GM12878 (cell line): ENCODE measurements around the gene MAPKAPK3. TPM values are rescaled to one million over a fixed set of nuclear protein-coding genes. Genes with fewer than 3 reads are reported as not detected.

Experiments
- BMI1 ChIP-seq: fragments of 450-650 bp; IDR thresholded peaks from 2 replicates; pipeline ENCODE4 v1.6.1; 2016; ENCODE audit warnings: mild to moderate bottlenecking, moderate library complexity, borderline replicate concordance
- CHD1 ChIP-seq: IDR thresholded peaks from 2 replicates; pipeline ENCODE4 v1.6.1; 2012; ENCODE audit warnings: low read depth, low read length, improper control_type of control experiment
- HDGF ChIP-seq: fragments of 450-650 bp; IDR thresholded peaks from 2 replicates; pipeline ENCODE4 v1.6.1; 2016; ENCODE audit warnings: antibody characterized with exemption
- IKZF1 ChIP-seq: fragments of 450-650 bp; conservative IDR thresholded peaks from 2 replicates; pipeline ENCODE4 v1.6.1; 2017; ENCODE audit warnings: antibody characterized with exemption, mild to moderate bottlenecking
- RAD51 ChIP-seq: fragments of 450-650 bp; IDR thresholded peaks from 2 replicates; pipeline ENCODE4 v1.6.1; 2016; ENCODE audit warnings: moderate library complexity, mild to moderate bottlenecking, inconsistent platforms
- RFX5 ChIP-seq: IDR thresholded peaks from 2 replicates; pipeline ENCODE4 v1.6.1; 2011; ENCODE audit warnings: low read depth, low read length, improper control_type of control experiment
- SUPT20H ChIP-seq: IDR thresholded peaks from 2 replicates; pipeline ENCODE4 v1.6.1; 2011; ENCODE audit warnings: low read depth, mild to moderate bottlenecking, low read length, moderate library complexity, borderline replicate concordance; ENCODE audit not compliant: control insufficient read depth
- TCF3 ChIP-seq: IDR thresholded peaks from 2 replicates; pipeline ENCODE4 v1.6.1; 2012; ENCODE audit warnings: low read depth, mild to moderate bottlenecking, low read length, borderline replicate concordance; ENCODE audit not compliant: insufficient read depth
- polyA plus RNA-seq, 11 experiments: library from polyadenylated mRNA; depleted of rRNA in 4 of 11; unstranded in 6 of 11; stranded (reverse) in 5 of 11; fragments of >200 nt; fragmentation: Nextera tagmentation in 4 of 11; fragmentation: Illumina TruSeq in 1 of 11; extraction: Ambion mirVana in 4 of 11; extraction: Trizol in 1 of 11; gene quantifications; 1 replicate in 1 of 11; 2 replicates in 10 of 11; pipeline versions ENCODE4 v1.2.1 to v1.2.3, GENCODE V29; 2011 to 2016; ENCODE audit warnings: inconsistent platforms in 2 of 11, missing spikeins in 2 of 11, low read depth in 1 of 11
- total RNA-seq, 4 experiments: library from RNA; depleted of rRNA in 3 of 4; stranded (reverse); fragments of >200 nt in 3 of 4; fragmentation: Illumina TruSeq in 1 of 4; extraction: Trizol in 1 of 4; gene quantifications; 2 replicates each; pipeline versions ENCODE4 v1.2.1 to v1.2.3, GENCODE V29; 2013 to 2021
- TF ChIP-seq, protein P1 (sequence below): fragments of 450-650 bp; IDR thresholded peaks from 2 replicates; pipeline ENCODE4 v1.6.1; 2017; ENCODE audit warnings: mild to moderate bottlenecking, moderate library complexity
- TF ChIP-seq, protein P2 (sequence below): IDR thresholded peaks from 2 replicates; pipeline ENCODE4 v1.6.1; 2011; ENCODE audit warnings: borderline replicate concordance, low read depth, mild to moderate bottlenecking, moderate library complexity, mixed read lengths, low read length; ENCODE audit not compliant: insufficient read depth; ENCODE audit errors: extremely low read length

The MAPKAPK3 gene
- total and polyA plus RNA-seq, 10 of the 15 experiments (the other 5 are each of a cell fraction or from before 2014, with no cell fraction given): 7.9 to 66.0 (median 39.0) TPM

DNA sequence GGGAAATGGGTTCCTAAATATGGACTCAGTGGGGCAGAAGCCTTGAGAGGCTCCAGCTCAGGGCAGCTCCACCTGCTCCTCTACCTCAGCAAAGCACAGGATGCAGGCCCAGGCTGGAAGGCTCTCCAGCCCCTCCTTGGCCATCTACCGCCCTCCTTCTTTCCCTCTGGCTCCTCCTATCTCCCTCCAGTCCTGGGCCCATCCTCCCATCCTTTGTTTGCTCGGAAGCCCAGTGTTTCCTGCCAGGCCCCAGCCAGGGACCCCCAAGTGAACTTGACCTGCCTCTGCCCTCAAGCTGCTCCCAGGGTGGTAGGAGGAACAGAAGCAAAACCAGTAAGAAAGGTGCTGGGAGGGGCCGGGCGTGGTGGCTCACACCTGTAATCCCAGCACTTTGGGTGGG lies 20.1 kb downstream of the MAPKAPK3 start (continued):
- TF ChIP-seq, protein P1, sequence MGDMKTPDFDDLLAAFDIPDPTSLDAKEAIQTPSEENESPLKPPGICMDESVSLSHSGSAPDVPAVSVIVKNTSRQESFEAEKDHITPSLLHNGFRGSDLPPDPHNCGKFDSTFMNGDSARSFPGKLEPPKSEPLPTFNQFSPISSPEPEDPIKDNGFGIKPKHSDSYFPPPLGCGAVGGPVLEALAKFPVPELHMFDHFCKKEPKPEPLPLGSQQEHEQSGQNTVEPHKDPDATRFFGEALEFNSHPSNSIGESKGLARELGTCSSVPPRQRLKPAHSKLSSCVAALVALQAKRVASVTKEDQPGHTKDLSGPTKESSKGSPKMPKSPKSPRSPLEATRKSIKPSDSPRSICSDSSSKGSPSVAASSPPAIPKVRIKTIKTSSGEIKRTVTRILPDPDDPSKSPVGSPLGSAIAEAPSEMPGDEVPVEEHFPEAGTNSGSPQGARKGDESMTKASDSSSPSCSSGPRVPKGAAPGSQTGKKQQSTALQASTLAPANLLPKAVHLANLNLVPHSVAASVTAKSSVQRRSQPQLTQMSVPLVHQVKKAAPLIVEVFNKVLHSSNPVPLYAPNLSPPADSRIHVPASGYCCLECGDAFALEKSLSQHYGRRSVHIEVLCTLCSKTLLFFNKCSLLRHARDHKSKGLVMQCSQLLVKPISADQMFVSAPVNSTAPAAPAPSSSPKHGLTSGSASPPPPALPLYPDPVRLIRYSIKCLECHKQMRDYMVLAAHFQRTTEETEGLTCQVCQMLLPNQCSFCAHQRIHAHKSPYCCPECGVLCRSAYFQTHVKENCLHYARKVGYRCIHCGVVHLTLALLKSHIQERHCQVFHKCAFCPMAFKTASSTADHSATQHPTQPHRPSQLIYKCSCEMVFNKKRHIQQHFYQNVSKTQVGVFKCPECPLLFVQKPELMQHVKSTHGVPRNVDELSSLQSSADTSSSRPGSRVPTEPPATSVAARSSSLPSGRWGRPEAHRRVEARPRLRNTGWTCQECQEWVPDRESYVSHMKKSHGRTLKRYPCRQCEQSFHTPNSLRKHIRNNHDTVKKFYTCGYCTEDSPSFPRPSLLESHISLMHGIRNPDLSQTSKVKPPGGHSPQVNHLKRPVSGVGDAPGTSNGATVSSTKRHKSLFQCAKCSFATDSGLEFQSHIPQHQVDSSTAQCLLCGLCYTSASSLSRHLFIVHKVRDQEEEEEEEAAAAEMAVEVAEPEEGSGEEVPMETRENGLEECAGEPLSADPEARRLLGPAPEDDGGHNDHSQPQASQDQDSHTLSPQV: no peak
- TF ChIP-seq IKZF1 (no peak), TCF3 (no peak), RFX5 (no peak), BMI1 (no peak), RAD51 (no peak), HDGF (no peak), CHD1 (no peak), SUPT20H (no peak)
- TF ChIP-seq, protein P2, sequence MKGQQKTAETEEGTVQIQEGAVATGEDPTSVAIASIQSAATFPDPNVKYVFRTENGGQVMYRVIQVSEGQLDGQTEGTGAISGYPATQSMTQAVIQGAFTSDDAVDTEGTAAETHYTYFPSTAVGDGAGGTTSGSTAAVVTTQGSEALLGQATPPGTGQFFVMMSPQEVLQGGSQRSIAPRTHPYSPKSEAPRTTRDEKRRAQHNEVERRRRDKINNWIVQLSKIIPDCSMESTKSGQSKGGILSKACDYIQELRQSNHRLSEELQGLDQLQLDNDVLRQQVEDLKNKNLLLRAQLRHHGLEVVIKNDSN: no peak
